HepG2 (cell line): Measurements from ENCODE around the gene TSGA10IP. TPM values are rescaled to one million over a fixed set of nuclear protein-coding genes. Genes with fewer than 3 reads are reported as not detected.
A peak's percentile ranks its signal among the peaks of the same experiment; 100 is the strongest.

Experiments
- ARHGAP35 ChIP-seq: sonication (generic); formaldehyde crosslinking; IDR thresholded peaks from 2 replicates; pipeline ENCODE4 v1.9.0; 2022; ENCODE audit warnings: mild to moderate bottlenecking, inconsistent platforms, moderate library complexity, missing genetic modification reagents, borderline replicate concordance
- ATF7-NPFF ChIP-seq: sonication (generic); formaldehyde crosslinking; IDR thresholded peaks from 2 replicates; pipeline ENCODE4 v1.8.1; 2023; ENCODE audit warnings: mild to moderate bottlenecking, low read depth, missing genetic modification reagents, moderate library complexity
- DRAP1 ChIP-seq: IDR thresholded peaks from 2 replicates; pipeline ENCODE4 v1.6.1; 2016; ENCODE audit warnings: missing genetic modification reagents, missing compliant biosample characterization
- HIVEP1 ChIP-seq: sonication (generic); formaldehyde crosslinking; IDR thresholded peaks from 2 replicates; pipeline ENCODE4 v1.4.0; 2020; ENCODE audit warnings: mild to moderate bottlenecking, missing genetic modification reagents
- KAT7 ChIP-seq: IDR thresholded peaks from 2 replicates; pipeline ENCODE4 v1.6.1; 2018; ENCODE audit warnings: borderline replicate concordance, missing compliant biosample characterization
- KDM3A ChIP-seq: IDR thresholded peaks from 2 replicates; pipeline ENCODE4 v1.6.1; 2018; ENCODE audit warnings: low read depth, missing compliant biosample characterization
- KMT2A ChIP-seq: sonication (generic); formaldehyde crosslinking; IDR thresholded peaks from 2 replicates; pipeline ENCODE4 v1.4.0; 2020; ENCODE audit warnings: missing genetic modification reagents
- NFYB ChIP-seq: sonication (generic); formaldehyde crosslinking; IDR thresholded peaks from 2 replicates; pipeline ENCODE4 v1.4.0; 2020; ENCODE audit warnings: missing genetic modification reagents
- POLR2G ChIP-seq: fragments of 200-400 bp; formaldehyde crosslinking; IDR thresholded peaks from 2 replicates; pipeline ENCODE4 v1.6.1; 2018; ENCODE audit warnings: mild to moderate bottlenecking, low read depth, low read length, moderate library complexity
- ZFP91 ChIP-seq: sonication (generic); formaldehyde crosslinking; IDR thresholded peaks from 2 replicates; pipeline ENCODE4 v1.9.0; 2022; ENCODE audit warnings: missing genetic modification reagents, mild to moderate bottlenecking, borderline replicate concordance
- ZGPAT ChIP-seq: IDR thresholded peaks from 2 replicates; pipeline ENCODE4 v1.6.1; 2016; ENCODE audit warnings: mild to moderate bottlenecking
- ZKSCAN1 ChIP-seq: fragments of 150-350 bp; IDR thresholded peaks from 2 replicates; pipeline ENCODE4 v1.6.1; 2014; ENCODE audit warnings: low read length
- ZNF138 ChIP-seq: sonication (generic); formaldehyde crosslinking; IDR thresholded peaks from 2 replicates; pipeline ENCODE4 v1.5.0; 2020; ENCODE audit warnings: mild to moderate bottlenecking, low read depth, missing genetic modification reagents
- ZNF263 ChIP-seq: sonication (generic); formaldehyde crosslinking; IDR thresholded peaks from 2 replicates; pipeline ENCODE4 v1.4.0; 2020; ENCODE audit warnings: missing genetic modification reagents
- ZNF33A ChIP-seq: sonication (generic); formaldehyde crosslinking; IDR thresholded peaks from 2 replicates; pipeline ENCODE4 v1.5.1; 2020; ENCODE audit warnings: missing genetic modification reagents, mild to moderate bottlenecking, moderate library complexity, borderline replicate concordance
- ZNF546 ChIP-seq: sonication (generic); formaldehyde crosslinking; conservative IDR thresholded peaks from 2 replicates; pipeline ENCODE4 v1.8.1; 2023; ENCODE audit warnings: mild to moderate bottlenecking, missing genetic modification reagents
- ZNF687 ChIP-seq: sonication (generic); formaldehyde crosslinking; IDR thresholded peaks from 2 replicates; pipeline ENCODE4 v1.5.1; 2020; ENCODE audit warnings: mild to moderate bottlenecking, missing genetic modification reagents, moderate library complexity
- ZNF740 ChIP-seq: sonication (generic); formaldehyde crosslinking; IDR thresholded peaks from 2 replicates; pipeline ENCODE4 v1.4.0; 2020; ENCODE audit warnings: missing genetic modification reagents
- ZNF883 ChIP-seq: sonication (generic); formaldehyde crosslinking; IDR thresholded peaks from 2 replicates; pipeline ENCODE4 v1.5.1; 2020; ENCODE audit warnings: mild to moderate bottlenecking, missing genetic modification reagents; ENCODE audit errors: not compliant biosample characterization
- ZSCAN22 ChIP-seq: sonication (generic); formaldehyde crosslinking; IDR thresholded peaks from 2 replicates; pipeline ENCODE4 v1.4.0; 2020; ENCODE audit warnings: mild to moderate bottlenecking, missing genetic modification reagents
- polyA plus RNA-seq, 8 experiments: library from polyadenylated mRNA; depleted of rRNA in 3 of 8; stranded (reverse) in 7 of 8; unstranded in 1 of 8; fragments of >200 nt; fragmentation: Illumina TruSeq in 4 of 8; extraction: Trizol in 4 of 8; gene quantifications; 2 replicates each; pipeline versions ENCODE4 v1.2.1 to v1.2.3, GENCODE V29; 2011 to 2016; ENCODE audit warnings: low read depth in 4 of 8, missing spikeins in 1 of 8, mixed read lengths in 1 of 8; ENCODE audit not compliant: insufficient read depth in 1 of 8
- total RNA-seq, 5 experiments: library from RNA; depleted of rRNA; stranded (reverse); fragments of >200 nt; fragmentation: Illumina TruSeq; extraction: Trizol; gene quantifications; 2 replicates each; pipeline ENCODE4 v1.2.3, GENCODE V29; 2016; ENCODE audit warnings: low read depth in 1 of 5

Gene TSGA10IP
- total and polyA plus RNA-seq, 2 of the 13 experiments (the other 11 are each of a cell fraction or from before 2014, with no cell fraction given): not detected

DNA sequence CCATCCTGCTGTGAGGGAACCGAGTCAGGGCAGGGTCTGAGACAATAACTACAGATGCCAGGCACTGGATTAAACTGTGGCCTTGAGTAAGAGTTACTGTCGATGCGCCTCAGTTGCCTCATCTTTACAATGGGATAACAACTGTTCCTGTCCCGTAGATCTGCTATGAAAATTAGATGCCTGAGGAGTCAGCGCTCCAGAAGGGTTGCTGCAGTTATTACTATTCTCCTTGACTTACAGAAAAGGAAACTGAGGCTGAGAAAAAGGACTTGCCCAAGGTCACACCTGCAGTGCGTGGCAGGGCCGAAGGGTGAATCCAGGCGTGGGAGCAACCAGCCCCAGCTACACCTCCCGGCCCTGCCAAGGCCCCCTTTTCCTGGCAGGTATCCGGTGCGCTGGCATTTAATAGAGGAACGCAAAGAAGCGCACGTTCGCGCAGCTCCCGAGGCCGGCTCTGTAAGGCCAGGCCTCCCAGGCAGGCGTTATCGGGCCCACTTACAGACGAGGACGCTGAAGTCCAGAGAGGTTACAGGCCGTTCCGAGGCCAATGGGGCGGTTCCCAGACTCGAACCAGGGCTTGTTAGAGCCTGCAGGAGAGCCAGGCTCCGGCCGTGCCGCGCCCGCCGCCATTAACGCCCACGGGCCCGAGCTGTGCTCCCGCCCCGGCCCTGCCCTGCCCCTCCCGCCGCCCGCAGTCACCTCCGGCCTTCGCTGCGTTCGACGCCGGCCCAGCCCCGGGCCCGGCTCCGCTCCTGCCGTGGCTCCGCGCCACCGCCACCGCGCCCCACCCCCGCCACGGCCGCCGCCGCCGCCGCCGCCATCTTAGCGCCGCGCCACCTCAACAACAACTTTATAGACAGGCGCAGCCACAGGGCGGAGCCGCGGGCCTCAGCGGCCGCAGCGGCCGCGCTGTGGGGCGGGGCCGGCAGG, 26.8 kb upstream of the TSGA10IP start, which contains the start of gene C11orf68 (continued):
- no peak for TF ChIP-seq HIVEP1 (CRISPR knock-in tag)
- TF ChIP-seq ZNF33A: 0 out of 2 replicates have a peak, but pooled peaks have one; percentile 64
- peak; percentile 8 for TF ChIP-seq ZNF883 (CRISPR knock-in tag)
- TF ChIP-seq KDM3A (CRISPR knock-in tag): 0 out of 2 replicates have a peak, but pooled peaks have one; percentile 15
- 0 out of 2 replicates have a peak, but pooled peaks have one; percentile 18 for TF ChIP-seq ZNF546 (CRISPR knock-in tag)
- TF ChIP-seq KAT7: 0 out of 2 replicates have a peak, but pooled peaks have one; percentile 15
- TF ChIP-seq ATF7-NPFF (CRISPR knock-in tag): peak; percentile 17; the same call in 1 of the 2 replicates
- TF ChIP-seq ZKSCAN1: no peak
- TF ChIP-seq ZFP91 (CRISPR knock-in tag): peak; percentile 1; the same call in 1 of the 2 replicates
- TF ChIP-seq ZSCAN22 (CRISPR knock-in tag): no peak
- 0 out of 2 replicates have a peak, but pooled peaks have one; percentile 51 for TF ChIP-seq ARHGAP35 (CRISPR knock-in tag)
- TF ChIP-seq NFYB (CRISPR knock-in tag): peak; percentile 5; the same call in 1 of the 2 replicates
- 0 out of 2 replicates have a peak, but pooled peaks have one; percentile 9 for TF ChIP-seq ZNF263 (CRISPR knock-in tag)
- no peak; the same call in none of the 2 replicates for TF ChIP-seq ZNF687 (CRISPR knock-in tag)
- TF ChIP-seq ZNF138 (CRISPR knock-in tag): no peak
- no peak for TF ChIP-seq ZNF740 (CRISPR knock-in tag)
- TF ChIP-seq KMT2A: no peak
- peak; percentile 85; the same call in 1 of the 2 replicates for TF ChIP-seq DRAP1 (CRISPR knock-in tag)
- TF ChIP-seq ZGPAT (CRISPR knock-in tag): peak; percentile 8; the same call in 1 of the 2 replicates
- TF ChIP-seq POLR2G: peak; percentile 74
